ENCODE measurements around the gene UGT2B17.
"Not testable (repeated sequence)": the region's sequence is repeated elsewhere in the genome, so short reads cannot be mapped to it uniquely, and the experiment has no call there.

Gene UGT2B17

GRCh38 chr4:68504836-68505235, 71.3 kb downstream of the UGT2B17 start:
- not testable (repeated sequence) for H3K4me1 ChIP-seq (ENCODE audit: control insufficient read depth, insufficient read depth, low read length); H3K4me3 ChIP-seq (ENCODE audit: low read depth, low read length); H3K27me3 ChIP-seq (ENCODE audit: control insufficient read depth, insufficient read depth, low read length); H3K9me3 ChIP-seq (ENCODE audit: control insufficient read depth, insufficient read depth, low read length); H3K36me3 ChIP-seq (ENCODE audit: control insufficient read depth, insufficient read depth, low read length); H3K9ac ChIP-seq (ENCODE audit: low read depth, low read length)

GRCh38 chr4:68503462-68503861, 72.7 kb downstream of the UGT2B17 start:
- H3K4me1 ChIP-seq (ENCODE audit: control insufficient read depth, insufficient read depth, low read length): not testable (repeated sequence)

GRCh38 chr4:68499021-68499420, 77.1 kb downstream of the UGT2B17 start:
- H3K27me3 ChIP-seq (ENCODE audit: control insufficient read depth, insufficient read depth, low read length): no peaks in the 10 kb centered on the region
- no peak overlapping the region for H3K4me3 ChIP-seq (ENCODE audit: low read depth, low read length)
- no peaks in the 10 kb centered on the region for H3K36me3 ChIP-seq (ENCODE audit: control insufficient read depth, insufficient read depth, low read length)
- H3K9ac ChIP-seq (ENCODE audit: low read depth, low read length): no peak overlapping the region
- H3K9me3 ChIP-seq (ENCODE audit: control insufficient read depth, insufficient read depth, low read length): no peaks in the 10 kb centered on the region
- H3K4me1 ChIP-seq (ENCODE audit: control insufficient read depth, insufficient read depth, low read length): no peaks in the 10 kb centered on the region

More at GRCh38 chr4:68503462-68503861, 72.7 kb downstream of the UGT2B17 start:
- H3K36me3 ChIP-seq (ENCODE audit: control insufficient read depth, insufficient read depth, low read length); H3K9ac ChIP-seq (ENCODE audit: low read depth, low read length); H3K4me3 ChIP-seq (ENCODE audit: low read depth, low read length); H3K9me3 ChIP-seq (ENCODE audit: control insufficient read depth, insufficient read depth, low read length); H3K27me3 ChIP-seq (ENCODE audit: control insufficient read depth, insufficient read depth, low read length): not testable (repeated sequence)

GRCh38 chr4:68498413-68499007, 77.6 kb downstream of the UGT2B17 start:
- no peaks in the 10 kb centered on the region for H3K9me3 ChIP-seq (ENCODE audit: control insufficient read depth, insufficient read depth, low read length)
- H3K27me3 ChIP-seq (ENCODE audit: control insufficient read depth, insufficient read depth, low read length): no peaks in the 10 kb centered on the region
- H3K4me1 ChIP-seq (ENCODE audit: control insufficient read depth, insufficient read depth, low read length): no peaks in the 10 kb centered on the region
- H3K36me3 ChIP-seq (ENCODE audit: control insufficient read depth, insufficient read depth, low read length): no peaks in the 10 kb centered on the region
- H3K9ac ChIP-seq (ENCODE audit: low read depth, low read length): no peak overlapping the region
- no peak overlapping the region for H3K4me3 ChIP-seq (ENCODE audit: low read depth, low read length)

GRCh38 chr4:68494688-68495087, 81.4 kb downstream of the UGT2B17 start:
- H3K36me3 ChIP-seq (ENCODE audit: control insufficient read depth, insufficient read depth, low read length): no peaks in the 10 kb centered on the region
- no peaks in the 10 kb centered on the region for H3K9me3 ChIP-seq (ENCODE audit: control insufficient read depth, insufficient read depth, low read length)
- no peak overlapping the region for H3K4me3 ChIP-seq (ENCODE audit: low read depth, low read length)
- no peak overlapping the region for H3K9ac ChIP-seq (ENCODE audit: low read depth, low read length)
- H3K4me1 ChIP-seq (ENCODE audit: control insufficient read depth, insufficient read depth, low read length): no peaks in the 10 kb centered on the region
- no peaks in the 10 kb centered on the region for H3K27me3 ChIP-seq (ENCODE audit: control insufficient read depth, insufficient read depth, low read length)

- Histone ChIP-seq H3K4me1 (ENCODE audit: control insufficient read depth, insufficient read depth, low read length) (no peaks in the 10 kb centered on the region), H3K27me3 (ENCODE audit: control insufficient read depth, insufficient read depth, low read length) (no peaks in the 10 kb centered on the region), H3K9ac (ENCODE audit: low read depth, low read length) (no peak overlapping the region), H3K9me3 (ENCODE audit: control insufficient read depth, insufficient read depth, low read length) (no peaks in the 10 kb centered on the region), H3K36me3 (ENCODE audit: control insufficient read depth, insufficient read depth, low read length) (no peaks in the 10 kb centered on the region), H3K4me3 (ENCODE audit: low read depth, low read length) (no peak overlapping the region)
Measured at GRCh38 chr4:68490826-68491457, 85.2 kb downstream of the UGT2B17 start.

GRCh38 chr4:68489338-68489737, 86.8 kb downstream of the UGT2B17 start:
- Histone ChIP-seq H3K36me3 (ENCODE audit: control insufficient read depth, insufficient read depth, low read length) (no peaks in the 10 kb centered on the region), H3K4me1 (ENCODE audit: control insufficient read depth, insufficient read depth, low read length) (no peaks in the 10 kb centered on the region), H3K9me3 (ENCODE audit: control insufficient read depth, insufficient read depth, low read length) (no peaks in the 10 kb centered on the region), H3K4me3 (ENCODE audit: low read depth, low read length) (no peak overlapping the region), H3K27me3 (ENCODE audit: control insufficient read depth, insufficient read depth, low read length) (no peaks in the 10 kb centered on the region), H3K9ac (ENCODE audit: low read depth, low read length) (no peak overlapping the region)

All from iPS-15b (cell line).